Measurements from ENCODE around the gene LANCL3. TPM values are rescaled to one million over a fixed set of nuclear protein-coding genes. Genes with fewer than 3 reads are reported as not detected.
"Not testable (repeated sequence)": the region's sequence is repeated elsewhere in the genome, so short reads cannot be mapped to it uniquely, and the experiment has no call there.

Gene LANCL3
- total RNA-seq, 1 experiment from 2014 or later: 0.26 TPM

- H3K27me3 Mint-ChIP-seq (ENCODE audit: low read depth): no peaks in the 10 kb centered on the region
- no peak for DNase-seq
- Histone ChIP-seq H4K5ac (ENCODE audit: insufficient read length, low read depth, low read length) (no peak overlapping the region), H2BK20ac (ENCODE audit: low read depth, low read length, poor library complexity, severe bottlenecking) (no peak overlapping the region), H3K4ac (ENCODE audit: low read depth, low read length) (no peak overlapping the region), H2BK12ac (ENCODE audit: insufficient read length, low read depth, low read length) (no peak overlapping the region), H2BK120ac (ENCODE audit: low read depth, low read length, poor library complexity, severe bottlenecking) (no peak overlapping the region), H3K56ac (ENCODE audit: insufficient read length, low read depth, low read length) (no peak overlapping the region), H3K27me3 (ENCODE audit: insufficient read depth, low read length) (no peaks in the 10 kb centered on the region), H2BK15ac (ENCODE audit: low read depth, low read length) (no peak overlapping the region), H2BK5ac (ENCODE audit: insufficient read length, low read length) (no peak overlapping the region), H3K79me2 (ENCODE audit: insufficient read depth, low read length) (no peaks in the 10 kb centered on the region), H3K9me3 (ENCODE audit: control insufficient read depth, low read depth, low read length) (no peaks in the 10 kb centered on the region), H3K9ac (ENCODE audit: extremely low read depth, insufficient read length, low read length) (no peak overlapping the region), H3K23ac (ENCODE audit: insufficient read length, low read depth, low read length) (no peak overlapping the region), H4K8ac (replicated peaks; ENCODE audit: insufficient read length, low read depth, low read length) (no peak overlapping the region), H2AFZ (ENCODE audit: low read length) (no peak overlapping the region), H3K4me1 (ENCODE audit: insufficient read depth, low read length) (no peaks in the 10 kb centered on the region), H3K14ac (ENCODE audit: insufficient read depth, low read length) (no peak overlapping the region), H3K79me1 (ENCODE audit: insufficient read depth, low read depth, low read length, poor library complexity, severe bottlenecking) (no peaks in the 10 kb centered on the region), H2AK5ac (ENCODE audit: insufficient read length, low read length) (no peak overlapping the region), H3K4me2 (ENCODE audit: insufficient read depth, insufficient read length, low read length) (no peak overlapping the region), H3K23me2 (ENCODE audit: insufficient read length, low read depth, low read length, poor library complexity, severe bottlenecking) (no peaks in the 10 kb centered on the region), H4K20me1 (ENCODE audit: control insufficient read depth, insufficient read depth, insufficient read length) (no peaks in the 10 kb centered on the region), H4K91ac (ENCODE audit: insufficient read length, low read depth, low read length) (no peak overlapping the region), H3T11ph (ENCODE audit: low read length) (no peak overlapping the region), H3K27ac (ENCODE audit: insufficient read length, low read depth, low read length) (no peak overlapping the region), H3K18ac (ENCODE audit: insufficient read length, low read depth, low read length) (no peak overlapping the region)
- H3K27ac Mint-ChIP-seq: no peak overlapping the region
- TF ChIP-seq, protein P1, sequence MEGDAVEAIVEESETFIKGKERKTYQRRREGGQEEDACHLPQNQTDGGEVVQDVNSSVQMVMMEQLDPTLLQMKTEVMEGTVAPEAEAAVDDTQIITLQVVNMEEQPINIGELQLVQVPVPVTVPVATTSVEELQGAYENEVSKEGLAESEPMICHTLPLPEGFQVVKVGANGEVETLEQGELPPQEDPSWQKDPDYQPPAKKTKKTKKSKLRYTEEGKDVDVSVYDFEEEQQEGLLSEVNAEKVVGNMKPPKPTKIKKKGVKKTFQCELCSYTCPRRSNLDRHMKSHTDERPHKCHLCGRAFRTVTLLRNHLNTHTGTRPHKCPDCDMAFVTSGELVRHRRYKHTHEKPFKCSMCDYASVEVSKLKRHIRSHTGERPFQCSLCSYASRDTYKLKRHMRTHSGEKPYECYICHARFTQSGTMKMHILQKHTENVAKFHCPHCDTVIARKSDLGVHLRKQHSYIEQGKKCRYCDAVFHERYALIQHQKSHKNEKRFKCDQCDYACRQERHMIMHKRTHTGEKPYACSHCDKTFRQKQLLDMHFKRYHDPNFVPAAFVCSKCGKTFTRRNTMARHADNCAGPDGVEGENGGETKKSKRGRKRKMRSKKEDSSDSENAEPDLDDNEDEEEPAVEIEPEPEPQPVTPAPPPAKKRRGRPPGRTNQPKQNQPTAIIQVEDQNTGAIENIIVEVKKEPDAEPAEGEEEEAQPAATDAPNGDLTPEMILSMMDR (conservative IDR thresholded peaks at IDR 0.05): peak; percentile 42
- H3K36me3 Mint-ChIP-seq (ENCODE audit: insufficient read depth in 1 of 3, low read depth in 3 of 3): peaks cover 0 to 5% (median 2%) of the 10 kb centered on the region in 3 experiments; a peak in 2 of 7 replicates
- H3K9me3 Mint-ChIP-seq: peaks cover 55 to 59% of the 10 kb centered on the region in 2 experiments
- no peak overlapping the region for H3K4me3 Mint-ChIP-seq
- H3K4me1 Mint-ChIP-seq: peaks cover 0 to 7% of the 10 kb centered on the region in 2 experiments; a peak in 2 of 4 replicates
These were observed 74.8 kb downstream of the LANCL3 start for GRCh38 chrX:37646254-37646653.

DNA sequence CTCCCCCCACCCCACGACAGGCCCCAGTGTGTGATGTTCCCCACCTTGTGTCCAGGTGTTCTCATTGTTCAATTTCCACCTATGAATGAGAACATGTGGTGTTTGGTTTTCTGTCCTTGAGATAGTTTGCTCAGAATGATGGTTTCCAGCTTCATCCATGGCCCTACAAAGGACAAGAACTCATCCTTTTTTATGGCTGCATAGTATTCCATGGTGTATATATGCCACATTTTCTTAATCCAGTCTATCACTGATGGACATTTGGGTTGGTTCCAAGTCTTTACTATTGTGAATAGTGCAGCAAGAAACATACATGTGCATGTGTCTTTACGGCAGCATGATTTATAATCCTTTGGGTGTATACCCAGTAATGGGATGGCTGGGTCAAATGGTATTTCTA is 79.4 kb downstream of the LANCL3 start:
- H3T11ph ChIP-seq (ENCODE audit: low read length); H3K14ac ChIP-seq (ENCODE audit: insufficient read depth, low read length); H4K5ac ChIP-seq (ENCODE audit: insufficient read length, low read depth, low read length); H2AK5ac ChIP-seq (ENCODE audit: insufficient read length, low read length); H4K20me1 ChIP-seq (ENCODE audit: control insufficient read depth, insufficient read depth, insufficient read length); H3K79me1 ChIP-seq (ENCODE audit: insufficient read depth, low read depth, low read length, poor library complexity, severe bottlenecking); H3K27ac Mint-ChIP-seq; H3K23me2 ChIP-seq (ENCODE audit: insufficient read length, low read depth, low read length, poor library complexity, severe bottlenecking); H4K91ac ChIP-seq (ENCODE audit: insufficient read length, low read depth, low read length); H3K9me3 ChIP-seq (ENCODE audit: control insufficient read depth, low read depth, low read length); H3K4me3 Mint-ChIP-seq; H3K4ac ChIP-seq (ENCODE audit: low read depth, low read length); H2AFZ ChIP-seq (ENCODE audit: low read length); H3K4me2 ChIP-seq (ENCODE audit: insufficient read depth, insufficient read length, low read length); H3K9ac ChIP-seq (ENCODE audit: extremely low read depth, insufficient read length, low read length); H3K27me3 Mint-ChIP-seq (ENCODE audit: low read depth); H3K79me2 ChIP-seq (ENCODE audit: insufficient read depth, low read length); H3K27me3 ChIP-seq (ENCODE audit: insufficient read depth, low read length); H2BK15ac ChIP-seq (ENCODE audit: low read depth, low read length); H3K23ac ChIP-seq (ENCODE audit: insufficient read length, low read depth, low read length); H3K4me1 ChIP-seq (ENCODE audit: insufficient read depth, low read length); DNase-seq; H2BK120ac ChIP-seq (ENCODE audit: low read depth, low read length, poor library complexity, severe bottlenecking); H4K8ac ChIP-seq (replicated peaks; ENCODE audit: insufficient read length, low read depth, low read length); H2BK20ac ChIP-seq (ENCODE audit: low read depth, low read length, poor library complexity, severe bottlenecking); H3K18ac ChIP-seq (ENCODE audit: insufficient read length, low read depth, low read length); H3K56ac ChIP-seq (ENCODE audit: insufficient read length, low read depth, low read length); H2BK5ac ChIP-seq (ENCODE audit: insufficient read length, low read length); H3K27ac ChIP-seq (ENCODE audit: insufficient read length, low read depth, low read length); H2BK12ac ChIP-seq (ENCODE audit: insufficient read length, low read depth, low read length); H3K36me3 Mint-ChIP-seq (ENCODE audit: insufficient read depth in 1 of 3, low read depth in 3 of 3): not testable (repeated sequence)
- Mint-ChIP-seq H3K9me3 (peaks cover 57 to 72% of the 10 kb centered on the region in 2 experiments), H3K4me1 (peaks cover 7 to 13% of the 10 kb centered on the region in 2 experiments; a peak in 3 of 4 replicates)
- no CpG with 5 or more reads among the region's 2 CpGs for WGBS (ENCODE audit: extremely low coverage, insufficient read length, low lambda C conversion rate)
